G401.6 (cell line): ENCODE data around the gene CCDC106.

Experiments
- FAIRE-seq: peaks from 2 replicates; lab custom pipeline; 2012; peaks lifted over from hg19 to GRCh38; lab: Jason Lieb, UNC

Gene CCDC106

GRCh38 chr19:55652311-55653128, 4.5 kb downstream of the CCDC106 start:
- no peak for FAIRE-seq

GRCh38 chr19:55653651-55654322, 5.8 kb downstream of the CCDC106 start:
- FAIRE-seq: no peak

- peak; percentile 99 for FAIRE-seq
Observed at GRCh38 chr19:55654323-55654867, 6.4 kb downstream of the CCDC106 start.

GRCh38 chr19:55654868-55655647, 7.0 kb downstream of the CCDC106 start, which contains the start of gene U2AF2:
TSS of gene U2AF2 (plus strand) at chr19:55655035. CDS start at chr19:55655105, 70 bp downstream.
- peak; percentile 80 for FAIRE-seq

GRCh38 chr19:55655648-55656040, 7.6 kb downstream of the CCDC106 start:
- no peak for FAIRE-seq

GRCh38 chr19:55656552-55656951, 8.5 kb downstream of the CCDC106 start:
- FAIRE-seq: no peak

- FAIRE-seq: no peak
Observed at GRCh38 chr19:55656988-55657747, 9.2 kb downstream of the CCDC106 start.

GRCh38 chr19:55658846-55659459, 10.9 kb downstream of the CCDC106 start:
- FAIRE-seq: no peak

GRCh38 chr19:55659822-55660221, 11.8 kb downstream of the CCDC106 start:
- no peak for FAIRE-seq

- no peak for FAIRE-seq
Observed at GRCh38 chr19:55660404-55660803, 12.4 kb downstream of the CCDC106 start.

GRCh38 chr19:55660991-55661390, 13.0 kb downstream of the CCDC106 start:
- FAIRE-seq: no peak

GRCh38 chr19:55661826-55662225, 13.8 kb downstream of the CCDC106 start:
- no peak for FAIRE-seq

- FAIRE-seq: no peak
Observed at GRCh38 chr19:55663846-55664536, 16.0 kb downstream of the CCDC106 start.

GRCh38 chr19:55666343-55667005, 18.5 kb downstream of the CCDC106 start:
- no peak for FAIRE-seq

- no peak for FAIRE-seq
Observed at GRCh38 chr19:55667006-55667381, 19.0 kb downstream of the CCDC106 start.

- FAIRE-seq: no peak
Observed at GRCh38 chr19:55667511-55667910, 19.5 kb downstream of the CCDC106 start.

GRCh38 chr19:55667958-55668357, 19.9 kb downstream of the CCDC106 start:
- no peak for FAIRE-seq

- no peak for FAIRE-seq
Observed at GRCh38 chr19:55668603-55669348, 20.8 kb downstream of the CCDC106 start.
